ENCODE measurements around the gene VKORC1L1. TPM values are rescaled to one million over a fixed set of nuclear protein-coding genes. Genes with fewer than 3 reads are reported as not detected.
A peak's percentile ranks its signal among the peaks of the same experiment; 100 is the strongest.

The VKORC1L1 gene
- total RNA-seq, 1 experiment from 2014 or later, result 31.7 TPM

DNA sequence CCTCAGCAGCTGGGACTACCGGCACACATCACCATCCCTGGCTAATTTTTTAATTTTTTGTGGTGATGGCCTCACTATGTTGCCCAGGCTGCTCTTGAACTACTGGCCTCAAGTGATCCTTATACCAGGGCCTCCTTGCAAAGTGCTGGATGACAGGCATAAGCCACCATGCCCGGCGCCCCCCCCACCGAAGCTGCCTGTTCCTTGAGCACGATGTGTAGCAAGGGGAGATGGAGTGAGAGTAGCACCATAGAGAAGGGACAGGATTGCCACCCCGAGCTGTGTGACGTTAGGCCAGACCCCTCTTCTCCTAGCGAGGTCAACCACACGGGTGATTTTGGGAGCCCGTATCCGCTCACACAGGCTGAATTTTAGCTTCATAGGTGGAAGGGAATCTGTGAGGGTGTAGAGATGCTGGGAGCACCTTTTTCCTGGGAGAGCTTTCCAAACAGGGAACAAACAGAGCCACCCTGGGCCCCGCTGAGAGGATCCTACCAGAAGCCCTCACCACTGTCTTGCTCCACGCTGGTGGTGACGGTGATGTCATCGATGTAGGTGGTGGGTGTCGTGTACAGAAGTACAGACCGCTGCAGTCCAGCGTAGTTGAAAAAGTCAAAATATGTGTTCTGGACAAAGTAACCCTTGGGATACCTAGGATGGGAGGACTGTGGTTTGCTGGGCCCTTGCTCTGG lies 106.2 kb downstream of the VKORC1L1 start:
- intact Hi-C loops (cut with micrococcal nuclease; ENCODE audit: unreplicated experiment), result no loop called here
- DNase-seq, result no peak
- Histone ChIP-seq H3K9me2 (ENCODE audit: insufficient read depth) (no peaks in the 10 kb centered on the region), H3F3A (ENCODE audit: insufficient read depth, low read depth) (peaks cover 9% of the 10 kb centered on the region; the same call in 1 of the 2 replicates), H3K27ac (no peak overlapping the region), H3K4me2 (no peak overlapping the region), H3K27me3 (ENCODE audit: insufficient read depth, low read depth) (no peaks in the 10 kb centered on the region), H4K20me1 (ENCODE audit: insufficient read depth) (no peaks in the 10 kb centered on the region), H3K79me2 (ENCODE audit: low read depth) (peaks cover 19% of the 10 kb centered on the region), H3K36me3 (ENCODE audit: low read depth) (no peaks in the 10 kb centered on the region), H3K4me3 (no peak overlapping the region), H2AFZ (no peak overlapping the region), H3K9me3 (ENCODE audit: insufficient read depth, low read depth) (no peaks in the 10 kb centered on the region), H3K4me1 (replicated peaks; ENCODE audit: insufficient read depth) (peaks cover 14% of the 10 kb centered on the region)
- no peak for TF ChIP-seq EZH2 (IDR thresholded peaks at IDR 0.05; ENCODE audit: low read depth)
- TF ChIP-seq, protein P1, sequence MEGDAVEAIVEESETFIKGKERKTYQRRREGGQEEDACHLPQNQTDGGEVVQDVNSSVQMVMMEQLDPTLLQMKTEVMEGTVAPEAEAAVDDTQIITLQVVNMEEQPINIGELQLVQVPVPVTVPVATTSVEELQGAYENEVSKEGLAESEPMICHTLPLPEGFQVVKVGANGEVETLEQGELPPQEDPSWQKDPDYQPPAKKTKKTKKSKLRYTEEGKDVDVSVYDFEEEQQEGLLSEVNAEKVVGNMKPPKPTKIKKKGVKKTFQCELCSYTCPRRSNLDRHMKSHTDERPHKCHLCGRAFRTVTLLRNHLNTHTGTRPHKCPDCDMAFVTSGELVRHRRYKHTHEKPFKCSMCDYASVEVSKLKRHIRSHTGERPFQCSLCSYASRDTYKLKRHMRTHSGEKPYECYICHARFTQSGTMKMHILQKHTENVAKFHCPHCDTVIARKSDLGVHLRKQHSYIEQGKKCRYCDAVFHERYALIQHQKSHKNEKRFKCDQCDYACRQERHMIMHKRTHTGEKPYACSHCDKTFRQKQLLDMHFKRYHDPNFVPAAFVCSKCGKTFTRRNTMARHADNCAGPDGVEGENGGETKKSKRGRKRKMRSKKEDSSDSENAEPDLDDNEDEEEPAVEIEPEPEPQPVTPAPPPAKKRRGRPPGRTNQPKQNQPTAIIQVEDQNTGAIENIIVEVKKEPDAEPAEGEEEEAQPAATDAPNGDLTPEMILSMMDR (conservative IDR thresholded peaks at IDR 0.05), result no peak
- TSS peak; percentile 4 for BruUV-seq (replicated peaks)
- POLR2A ChIA-PET (ENCODE audit: unreplicated experiment), result no interaction called here
- CTCF ChIA-PET, result no interaction called here

DNA sequence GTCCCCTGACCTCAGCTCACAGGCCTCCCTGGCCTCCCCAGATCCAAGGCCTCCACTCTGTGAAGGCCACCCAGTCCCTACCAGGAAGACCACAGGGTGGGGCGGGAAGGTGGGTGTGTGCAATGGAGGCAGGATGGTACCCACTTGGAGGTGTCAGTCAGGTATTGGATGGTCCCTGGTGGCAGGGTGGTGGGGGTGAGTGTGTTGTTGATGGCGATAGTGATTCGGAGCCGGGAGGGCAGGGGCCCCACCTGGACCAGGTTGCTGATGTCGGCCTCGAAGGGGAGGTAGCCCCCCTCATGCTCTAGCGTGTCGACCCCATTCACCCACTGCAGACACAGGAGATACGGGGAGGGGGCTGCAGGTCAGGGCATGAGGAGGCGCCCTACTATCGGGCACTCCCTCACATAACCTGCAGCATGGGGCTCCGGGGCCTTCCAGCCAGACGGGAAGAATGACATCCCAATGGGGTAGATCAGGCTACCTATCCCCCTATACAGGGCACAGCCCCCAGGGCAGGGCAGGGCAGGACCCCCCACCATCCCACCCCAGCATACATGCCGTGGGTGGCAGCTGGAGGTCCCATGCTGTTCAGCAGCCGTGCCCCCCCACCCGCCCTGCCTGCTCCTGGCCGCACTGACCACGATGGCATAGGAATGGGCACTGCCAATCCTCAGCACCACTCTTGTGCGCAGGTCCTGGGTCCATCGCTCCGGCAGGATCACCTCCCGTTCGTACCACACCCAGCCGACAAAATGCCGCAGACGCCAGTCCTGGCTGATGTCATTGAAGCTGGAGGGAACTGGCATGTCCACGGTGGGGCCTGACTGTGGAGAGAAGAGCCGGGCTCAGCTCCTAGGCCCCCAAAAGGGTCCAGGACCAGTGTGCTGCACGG lies 107.0 kb downstream of the VKORC1L1 start:
- Histone ChIP-seq H3K4me2 (peak overlapping the region; percentile 91), H3K79me2 (ENCODE audit: low read depth) (peaks cover 19% of the 10 kb centered on the region), H3K27me3 (ENCODE audit: insufficient read depth, low read depth) (no peaks in the 10 kb centered on the region), H3K9me2 (ENCODE audit: insufficient read depth) (no peaks in the 10 kb centered on the region), H4K20me1 (ENCODE audit: insufficient read depth) (no peaks in the 10 kb centered on the region), H3K4me3 (peak overlapping the region; percentile 80; the same call in 1 of the 2 replicates), H3K4me1 (replicated peaks; ENCODE audit: insufficient read depth) (peaks cover 22% of the 10 kb centered on the region), H2AFZ (no peak overlapping the region), H3K36me3 (ENCODE audit: low read depth) (no peaks in the 10 kb centered on the region), H3K27ac (no peak overlapping the region), H3K9me3 (ENCODE audit: insufficient read depth, low read depth) (no peaks in the 10 kb centered on the region), H3F3A (ENCODE audit: insufficient read depth, low read depth) (peaks cover 9% of the 10 kb centered on the region)
- CTCF ChIA-PET, result no interaction called here
- intact Hi-C loops (cut with micrococcal nuclease; ENCODE audit: unreplicated experiment), result loop anchor here (5.0 kb wide), 1 partner anchor 132 kb away; the partner anchor contains the start of gene CRCP
- no peak for DNase-seq
- no TSS peak for BruUV-seq (replicated peaks)
- POLR2A ChIA-PET (ENCODE audit: unreplicated experiment), result no interaction called here
- TF ChIP-seq, protein P1 (conservative IDR thresholded peaks at IDR 0.05), result no peak
- no peak for TF ChIP-seq EZH2 (IDR thresholded peaks at IDR 0.05; ENCODE audit: low read depth)

DNA sequence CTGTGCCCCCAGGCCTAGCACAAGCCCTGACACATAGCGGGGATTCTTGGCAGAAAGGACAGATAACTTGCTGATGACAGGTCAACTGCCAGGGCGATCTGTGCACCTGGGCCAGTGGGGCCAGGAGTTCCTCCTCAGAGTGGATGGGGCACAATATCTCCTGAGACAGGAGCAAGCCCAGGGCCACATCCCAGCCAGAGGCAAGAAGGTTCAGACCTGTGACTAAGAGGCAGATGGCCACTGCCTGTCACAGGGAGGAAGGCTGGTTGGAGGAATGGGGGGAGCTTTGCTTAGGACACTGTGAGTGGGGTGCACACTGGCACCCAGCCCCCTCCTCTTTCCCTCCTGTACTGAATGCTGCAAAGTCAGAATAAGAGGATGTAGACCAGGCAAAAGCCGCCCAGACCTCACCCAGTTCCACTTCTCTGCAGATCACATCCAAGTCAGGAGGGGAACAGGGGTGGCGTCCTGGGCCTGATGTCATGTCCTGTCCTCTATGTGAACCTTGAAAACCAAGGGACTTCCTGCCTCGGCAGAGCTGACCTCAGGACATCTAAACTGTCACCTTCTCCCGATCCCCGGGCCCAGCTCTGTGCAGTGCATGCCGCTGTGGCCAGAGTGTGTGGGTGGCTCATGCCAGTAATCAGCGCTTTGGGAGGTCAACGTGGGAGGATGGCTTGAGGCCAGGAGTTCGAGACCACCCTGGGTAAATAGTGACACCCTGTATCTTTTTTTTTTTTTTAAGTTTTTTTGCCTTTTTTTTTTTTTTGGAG lies 107.8 kb downstream of the VKORC1L1 start:
- H3K27ac ChIP-seq, result no peak overlapping the region
- H3K36me3 ChIP-seq (ENCODE audit: low read depth), result no peaks in the 10 kb centered on the region
- no peak for TF ChIP-seq EZH2 (IDR thresholded peaks at IDR 0.05; ENCODE audit: low read depth)
- TF ChIP-seq, protein P1 (conservative IDR thresholded peaks at IDR 0.05), result no peak
- POLR2A ChIA-PET (ENCODE audit: unreplicated experiment), result interaction anchor here (0.5 to 0.6 kb wide), 2 partner anchors 28 to 511 kb away, joined by 3 to 4 read pairs; no protein-coding TSS in a partner anchor
- peaks cover 19% of the 10 kb centered on the region for H3K79me2 ChIP-seq (ENCODE audit: low read depth)
- peaks cover 9% of the 10 kb centered on the region for H3F3A ChIP-seq (ENCODE audit: insufficient read depth, low read depth)
- H3K27me3 ChIP-seq (ENCODE audit: insufficient read depth, low read depth), result no peaks in the 10 kb centered on the region
- no peaks in the 10 kb centered on the region for H3K9me2 ChIP-seq (ENCODE audit: insufficient read depth)
- intact Hi-C loops (cut with micrococcal nuclease; ENCODE audit: unreplicated experiment), result loop anchor here (5.0 kb wide), 1 partner anchor 132 kb away; the partner anchor contains the start of gene CRCP
- H3K4me2 ChIP-seq, result peak overlapping the region; percentile 91
- peaks cover 25% of the 10 kb centered on the region for H3K4me1 ChIP-seq (replicated peaks; ENCODE audit: insufficient read depth)
- no peak overlapping the region for H2AFZ ChIP-seq
- TSS peak; percentile 45 for BruUV-seq (replicated peaks)
- H4K20me1 ChIP-seq (ENCODE audit: insufficient read depth), result no peaks in the 10 kb centered on the region
- DNase-seq, result peak in 1 of 2 experiments; percentile 44
- H3K4me3 ChIP-seq, result peak overlapping the region; percentile 80; the same call in 1 of the 2 replicates
- no peaks in the 10 kb centered on the region for H3K9me3 ChIP-seq (ENCODE audit: insufficient read depth, low read depth)
- CTCF ChIA-PET, result no interaction called here
